SHP77 (cell line): ENCODE measurements around the gene ISOC2.
"Not testable (repeated sequence)": the region's sequence is repeated elsewhere in the genome, so short reads cannot be mapped to it uniquely, and the experiment has no call there.

Source experiments
- DNase-seq, 2 experiments: peaks; one replicate each; lab custom pipeline; 2025; lab: John Stamatoyannopoulos, UW

Gene ISOC2

DNA sequence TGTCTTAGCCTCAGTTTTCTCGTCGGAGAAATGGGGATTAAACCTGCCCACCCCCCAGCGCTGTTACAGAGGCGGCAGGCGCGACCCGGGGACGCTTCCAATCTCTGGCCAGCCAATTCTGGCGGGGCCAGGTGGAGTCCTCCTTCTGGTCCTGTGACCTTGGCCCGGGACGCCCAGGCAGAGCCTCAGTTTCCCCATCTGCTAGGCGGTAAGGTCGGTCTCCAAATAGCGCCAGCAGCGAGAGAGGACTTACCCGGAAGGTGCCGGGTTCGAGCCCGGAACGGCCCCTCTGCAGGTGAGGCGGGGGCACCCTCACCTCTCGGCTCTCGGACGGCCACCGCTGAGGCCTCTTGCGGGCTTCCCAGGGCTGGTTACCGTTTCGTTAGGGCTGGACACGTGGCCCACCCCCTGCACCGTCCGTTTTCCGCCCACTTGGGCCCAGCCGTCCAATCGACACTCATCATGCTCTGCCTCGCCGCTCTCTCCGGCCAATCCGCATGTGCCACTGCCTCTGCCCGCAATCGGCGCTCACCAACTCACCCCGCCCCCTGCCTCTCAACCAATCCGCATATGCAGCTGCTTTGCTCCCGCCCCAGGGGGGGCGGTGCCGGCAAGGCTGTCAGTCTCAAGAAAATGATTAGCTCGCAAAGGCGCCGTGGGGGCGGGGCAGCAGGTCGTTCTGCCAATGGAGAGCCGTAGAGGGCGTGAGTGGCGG is at the start of gene ISOC2:
Gene ISOC2 (minus strand): TSS at position 384 of the 715 bp plus-strand sequence. CDS start 5,156 bp downstream, outside the sequence.
- peak; percentile 99 to 100 for DNase-seq

GRCh38 chr19:55508120-55508519 is 46.7 kb upstream of the ISOC2 start:
- DNase-seq, result no peak

DNA sequence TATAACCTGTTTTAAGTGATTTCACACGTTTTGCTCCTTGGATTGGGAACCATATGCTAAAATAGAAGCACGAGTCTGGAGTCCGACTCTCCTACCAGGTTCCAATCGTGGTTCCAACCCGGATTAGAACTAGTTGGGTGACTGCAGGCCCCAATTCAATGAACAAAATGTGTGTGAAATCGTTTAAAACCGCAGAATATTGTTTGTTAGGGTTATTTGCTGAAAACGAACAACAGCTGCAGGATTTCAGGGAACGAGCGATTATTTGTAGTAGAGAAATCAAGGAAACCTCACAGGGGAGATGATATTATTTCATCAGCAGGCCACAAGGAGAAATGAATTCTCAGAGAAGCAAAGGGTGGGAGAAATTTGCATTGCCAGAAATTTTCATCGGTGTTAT is 43.5 kb upstream of the ISOC2 start:
- DNase-seq, result no peak

GRCh38 chr19:55504252-55504603 is 42.8 kb upstream of the ISOC2 start:
- no peak for DNase-seq

- DNase-seq, result peak; percentile 87 to 88
Measured at GRCh38 chr19:55503502-55504251, 42.2 kb upstream of the ISOC2 start.

GRCh38 chr19:55503157-55503501 is 41.7 kb upstream of the ISOC2 start:
- no peak for DNase-seq

DNA sequence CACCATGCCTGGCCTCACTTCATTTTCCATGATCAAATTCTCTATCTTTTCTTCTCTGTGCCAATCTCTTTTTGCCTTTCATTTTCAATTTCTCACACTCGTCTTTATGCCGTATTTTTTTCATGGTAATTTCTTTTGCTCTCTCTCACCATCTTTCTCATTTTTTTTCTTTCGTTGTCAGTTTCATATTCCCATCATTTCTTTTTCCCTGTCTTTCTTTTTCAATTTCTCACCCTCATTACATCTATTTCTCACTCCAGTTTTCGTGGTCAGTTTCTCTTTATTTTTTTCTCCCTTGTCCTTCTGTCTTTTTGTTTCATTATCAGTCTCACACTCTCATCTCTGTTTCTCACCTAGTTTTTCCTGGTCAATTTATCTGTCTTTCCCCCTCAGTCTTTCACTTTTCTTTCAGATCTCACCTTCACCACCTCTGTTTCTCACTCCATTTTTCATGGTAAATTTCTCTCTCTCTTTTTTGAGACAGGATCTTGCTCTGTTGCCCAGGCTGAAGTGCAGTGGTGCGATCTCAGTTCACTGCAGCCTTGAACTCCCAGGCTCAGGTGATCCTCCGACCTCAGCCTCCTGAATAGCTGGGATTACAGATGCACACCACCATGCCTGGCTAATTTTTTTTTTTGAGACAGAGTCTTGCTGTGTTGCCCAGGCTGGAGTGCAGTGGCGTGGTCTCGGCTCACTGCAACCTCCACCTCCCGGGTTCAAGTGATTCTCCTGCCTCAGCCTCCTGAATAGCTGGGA is 40.9 kb upstream of the ISOC2 start:
- no peak for DNase-seq

GRCh38 chr19:55500368-55500952 is 39.0 kb upstream of the ISOC2 start:
- DNase-seq, result no peak

GRCh38 chr19:55498246-55498840 is 36.9 kb upstream of the ISOC2 start:
- no peak for DNase-seq

- no peak for DNase-seq
Measured at GRCh38 chr19:55497763-55498162, 36.3 kb upstream of the ISOC2 start.

DNA sequence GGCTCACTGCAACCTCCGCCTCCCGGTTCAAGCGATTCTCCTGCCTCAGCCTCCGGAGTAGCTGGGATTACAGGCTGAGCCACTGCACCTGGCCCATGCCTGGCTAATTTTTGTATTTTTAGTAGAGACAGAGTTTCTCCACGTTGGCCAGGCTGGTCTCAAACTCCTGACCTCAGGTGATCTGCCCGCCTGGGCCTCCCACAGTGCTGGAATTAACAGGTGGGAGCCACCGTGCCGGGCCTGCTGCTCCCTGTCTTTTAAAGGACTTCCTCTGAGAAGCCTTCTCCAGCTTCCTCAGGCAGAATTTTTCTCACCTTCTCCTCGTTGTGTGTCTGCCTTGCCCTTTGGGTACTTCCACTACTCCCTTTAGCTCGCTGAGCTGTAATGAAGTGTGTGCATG is 35.4 kb upstream of the ISOC2 start:
- not testable (repeated sequence) for DNase-seq

DNA sequence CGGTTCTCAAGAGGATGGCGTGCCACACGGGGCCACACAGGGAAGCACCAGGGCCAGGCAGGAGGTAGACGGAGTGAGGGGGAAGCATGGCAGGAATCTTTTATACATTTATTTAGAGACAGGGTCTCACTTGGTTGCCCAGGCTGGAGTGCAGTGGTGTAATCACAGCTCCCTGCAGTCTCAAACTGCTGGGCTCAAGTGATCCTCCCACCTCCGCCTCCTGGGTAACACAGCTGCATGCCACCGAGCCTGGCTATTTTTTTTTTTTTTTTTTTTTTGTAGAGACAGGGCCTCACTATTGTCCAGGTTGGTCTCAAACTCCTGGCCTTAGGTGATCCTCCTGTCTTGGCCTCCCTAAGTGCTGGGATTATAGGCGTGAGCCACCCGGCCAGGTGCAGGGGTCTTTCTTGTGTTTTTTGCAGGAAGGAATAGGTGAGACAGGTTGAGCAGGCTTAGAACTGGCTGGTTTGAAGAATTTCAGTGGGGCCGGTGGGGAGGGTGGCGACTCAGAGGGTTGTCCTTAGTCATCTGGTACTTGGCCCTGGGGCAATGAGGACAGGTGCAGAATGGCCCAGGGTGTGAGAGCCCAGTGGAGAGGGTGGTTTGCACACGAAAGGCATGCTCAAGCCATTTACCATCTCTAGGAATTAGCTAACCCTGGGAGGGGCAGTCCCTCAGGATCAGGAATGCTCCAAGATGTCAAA is 34.4 kb upstream of the ISOC2 start:
- no peak for DNase-seq

- no peak for DNase-seq
Measured at GRCh38 chr19:55494172-55494761, 32.8 kb upstream of the ISOC2 start.

GRCh38 chr19:55493645-55494171 is 32.3 kb upstream of the ISOC2 start:
- no peak for DNase-seq

- DNase-seq, result no peak
Measured at GRCh38 chr19:55493052-55493644, 31.7 kb upstream of the ISOC2 start.

DNA sequence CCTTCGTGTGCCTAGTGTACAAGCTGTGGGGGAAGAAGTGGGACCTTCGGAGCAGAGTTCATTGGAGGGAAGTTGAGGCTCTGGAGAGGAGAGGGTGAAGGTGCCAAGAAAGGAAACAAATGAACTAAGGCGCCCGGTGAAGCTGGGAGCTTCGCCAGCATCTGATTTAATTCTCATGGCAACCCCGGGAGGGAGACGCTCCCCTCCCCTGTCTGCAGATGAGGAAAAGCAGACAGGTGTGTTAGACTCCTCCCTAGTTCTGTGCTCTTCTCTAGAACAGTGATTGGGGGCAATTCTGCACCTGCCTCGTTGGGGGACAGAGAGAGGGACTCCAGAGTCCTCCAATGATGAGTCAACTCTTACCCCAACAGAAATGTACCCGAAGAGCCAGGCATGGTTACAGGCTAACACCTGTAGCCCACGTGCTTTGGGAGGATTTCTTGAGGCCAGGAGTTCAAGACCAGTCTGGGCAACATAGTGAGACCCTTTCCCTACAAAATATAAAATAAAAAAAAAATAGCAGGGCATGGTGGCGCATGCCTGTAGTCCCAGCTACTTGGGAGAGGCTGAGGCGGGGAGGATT is 31.0 kb upstream of the ISOC2 start:
- DNase-seq, result no peak

- DNase-seq, result peak in 1 of 2 experiments; percentile 28
Measured at GRCh38 chr19:55491546-55492360, 30.3 kb upstream of the ISOC2 start.

- DNase-seq, result no peak
Measured at GRCh38 chr19:55490478-55491432, 29.3 kb upstream of the ISOC2 start.
